Chondrocyte (in vitro differentiated cells): Measurements from ENCODE around the gene SPINK4. TPM values are rescaled to one million over a fixed set of nuclear protein-coding genes. Genes with fewer than 3 reads are reported as not detected.

Experiments used
- DNase-seq: peaks from one replicate; pipeline ENCODE4 v3.0.0; 2021; ENCODE audit warnings: mixed read lengths, low spot score
- H3K27ac Mint-ChIP-seq: one replicate; pipeline ENCODE4 v1.8.0; 2021; ENCODE audit warnings: mild to moderate bottlenecking, moderate library complexity, mixed read lengths; ENCODE audit not compliant: unreplicated experiment
- H3K27me3 Mint-ChIP-seq: 2 replicates; pipeline ENCODE4 v1.8.0; 2021; ENCODE audit warnings: low read depth, mixed read lengths
- H3K36me3 Mint-ChIP-seq: 2 replicates; pipeline ENCODE4 v1.8.0; 2021; ENCODE audit warnings: low read depth, mixed read lengths
- H3K4me1 Mint-ChIP-seq: 2 replicates; pipeline ENCODE4 v1.8.0; 2021; ENCODE audit warnings: low read depth, mild to moderate bottlenecking, mixed read lengths
- H3K4me3 Mint-ChIP-seq: one replicate; pipeline ENCODE4 v1.8.0; 2021; ENCODE audit warnings: mild to moderate bottlenecking, moderate library complexity, mixed read lengths; ENCODE audit not compliant: unreplicated experiment
- H3K9me3 Mint-ChIP-seq: 2 replicates; pipeline ENCODE4 v1.8.0; 2021; ENCODE audit warnings: low read depth, mixed read lengths
- CTCF ChIP-seq: fragments of 200-600 bp; sonication (generic); IDR thresholded peaks from 2 replicates; pipeline ENCODE4 v1.5.0; 2021; ENCODE audit warnings: antibody characterized with exemption, mild to moderate bottlenecking, moderate library complexity
- total RNA-seq: library from RNA; stranded (reverse); gene quantifications from 3 replicates; pipeline ENCODE4 v1.2.1, GENCODE V29; 2021

SPINK4 gene
- total RNA-seq, 1 donor from 2014 or later, result not detected

- no peak for TF ChIP-seq CTCF
- Mint-ChIP-seq H3K27ac (no peak overlapping the region), H3K9me3 (no peaks in the 10 kb centered on the region), H3K27me3 (no peaks in the 10 kb centered on the region), H3K4me3 (no peak overlapping the region), H3K4me1 (no peaks in the 10 kb centered on the region), H3K36me3 (peaks cover 51% of the 10 kb centered on the region)
- no peak for DNase-seq
Measured at GRCh38 chr9:33257276-33257675, 17.3 kb downstream of the SPINK4 start.

- Mint-ChIP-seq H3K9me3 (no peaks in the 10 kb centered on the region), H3K36me3 (peaks cover 41% of the 10 kb centered on the region), H3K27ac (no peak overlapping the region), H3K27me3 (no peaks in the 10 kb centered on the region), H3K4me1 (peaks cover 16% of the 10 kb centered on the region), H3K4me3 (no peak overlapping the region)
- no peak for TF ChIP-seq CTCF
- DNase-seq, result no peak
Measured at GRCh38 chr9:33260372-33260771, 20.4 kb downstream of the SPINK4 start.

DNA sequence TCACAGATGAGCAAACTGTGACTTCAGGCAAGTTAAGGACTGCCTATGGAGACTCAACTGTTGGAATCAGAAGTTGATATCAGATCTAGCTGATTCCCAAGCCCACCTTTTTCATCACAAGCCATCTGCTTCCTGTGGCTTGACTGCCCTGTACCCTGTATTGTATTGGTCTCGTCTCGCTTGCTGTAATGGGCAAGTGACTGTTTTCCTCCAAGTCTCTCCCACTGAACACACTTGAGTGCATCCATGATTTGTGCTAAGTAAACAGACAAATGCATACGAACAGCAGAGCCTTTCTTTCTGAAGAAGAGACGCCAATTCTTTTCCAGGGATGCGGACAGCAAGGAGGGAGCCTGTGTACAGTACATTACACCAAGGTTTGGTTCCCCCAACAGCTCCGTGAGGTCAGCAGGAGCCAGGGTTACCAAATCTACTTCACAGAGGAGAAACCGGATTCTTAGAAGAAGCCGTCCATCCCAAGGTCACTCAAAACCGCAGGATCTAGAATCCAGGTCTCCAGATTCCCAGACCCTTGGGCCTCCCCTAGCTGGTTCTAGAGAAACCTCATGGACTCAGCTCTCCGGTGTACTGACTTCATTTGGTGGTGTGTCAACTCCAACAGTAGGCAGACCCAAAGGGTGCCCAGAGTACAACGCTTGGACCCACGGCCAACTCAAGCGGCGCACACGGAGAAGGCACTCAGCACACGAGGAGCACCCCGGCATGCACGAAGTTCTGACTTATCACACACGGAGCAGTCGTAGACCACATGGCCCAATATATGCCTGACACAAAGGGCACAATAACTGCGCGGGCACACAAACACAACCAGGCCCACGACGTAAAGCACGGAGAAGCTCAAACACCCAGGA lies 23.4 kb downstream of the SPINK4 start:
- Mint-ChIP-seq H3K4me3 (peak overlapping the region; percentile 84), H3K36me3 (peaks cover 28% of the 10 kb centered on the region), H3K27ac (peak overlapping the region; percentile 75), H3K27me3 (no peaks in the 10 kb centered on the region), H3K4me1 (peaks cover 33% of the 10 kb centered on the region), H3K9me3 (no peaks in the 10 kb centered on the region)
- DNase-seq, result no peak
- no peak for TF ChIP-seq CTCF

- Mint-ChIP-seq H3K4me1 (peaks cover 33% of the 10 kb centered on the region), H3K27me3 (no peaks in the 10 kb centered on the region), H3K4me3 (peak overlapping the region; percentile 84), H3K27ac (peak overlapping the region; percentile 75), H3K36me3 (peaks cover 26% of the 10 kb centered on the region), H3K9me3 (no peaks in the 10 kb centered on the region)
- no peak for DNase-seq
- TF ChIP-seq CTCF, result no peak
Measured at GRCh38 chr9:33264003-33264472, 24.1 kb downstream of the SPINK4 start.

GRCh38 chr9:33264473-33265177 lies 24.7 kb downstream of the SPINK4 start, which contains the start of the genes BAG1 and CHMP5:
Gene BAG1 (minus strand): TSS chr9:33264708.
Gene CHMP5 (plus strand): TSS chr9:33265049. CDS start chr9:33265079, 30 bp downstream.
- peak; percentile 100 for DNase-seq
- TF ChIP-seq CTCF, result peak; percentile 71
- H3K36me3 Mint-ChIP-seq, result peaks cover 24% of the 10 kb centered on the region
- H3K27ac Mint-ChIP-seq, result peak within 1 kb of the TSS; percentile 95
- H3K4me1 Mint-ChIP-seq, result peaks cover 33% of the 10 kb centered on the region
- H3K9me3 Mint-ChIP-seq, result no peaks in the 10 kb centered on the region
- H3K27me3 Mint-ChIP-seq, result no peaks in the 10 kb centered on the region
- peak within 1 kb of the TSS; percentile 96 for H3K4me3 Mint-ChIP-seq
